Measurements from ENCODE around the gene ELAPOR1. TPM values are rescaled to one million over a fixed set of nuclear protein-coding genes. Genes with fewer than 3 reads are reported as not detected.

ELAPOR1 gene
- total RNA-seq, 2 experiments from 2014 or later, result 4.5 to 11.9 TPM

GRCh38 chr1:109089242-109090015 lies 24.5 kb upstream of the ELAPOR1 start:
- H3K4me1 Mint-ChIP-seq, result peaks cover 39% of the 10 kb centered on the region
- H3K9me3 Mint-ChIP-seq (ENCODE audit: low read depth), result no peaks in the 10 kb centered on the region
- H3K27me3 Mint-ChIP-seq, result no peaks in the 10 kb centered on the region
- H3K36me3 Mint-ChIP-seq, result peaks cover 12% of the 10 kb centered on the region
- peak overlapping the region; percentile 98 for H3K4me3 Mint-ChIP-seq
- CTCF ChIA-PET, result interaction anchor here (0.6 to 4.1 kb wide), 7 partner anchors 9 to 296 kb away, joined by 3 to 33 read pairs (median 5); partner anchors contain the start of genes ELAPOR1, TAF13 and WDR47
- ATAC-seq (no peak), DNase-seq (peak; percentile 57)
- H3K27ac Mint-ChIP-seq, result peak overlapping the region; percentile 97

- DNase-seq (peak; percentile 95), ATAC-seq (peak; percentile 96)
- Mint-ChIP-seq H3K27me3 (no peaks in the 10 kb centered on the region), H3K27ac (peak within 1 kb of the TSS; percentile 97), H3K4me3 (peak within 1 kb of the TSS; percentile 98), H3K9me3 (ENCODE audit: low read depth) (no peaks in the 10 kb centered on the region), H3K36me3 (peaks cover 19% of the 10 kb centered on the region), H3K4me1 (peaks cover 29% of the 10 kb centered on the region)
- CTCF ChIA-PET, result interaction anchor here (1.5 to 3.0 kb wide), 5 partner anchors 9 to 398 kb away, joined by 4 to 33 read pairs (median 14); partner anchors contain the start of genes ELAPOR1, PRPF38B, TAF13 and WDR47
These were observed 23.5 kb upstream of the ELAPOR1 start, which contains the start of gene TMEM167B for GRCh38 chr1:109090196-109091077. Gene TMEM167B (plus strand): TSS chr1:109090764. CDS start chr1:109090873, 109 bp downstream.

- Mint-ChIP-seq H3K27ac (peak overlapping the region; percentile 97), H3K4me1 (peaks cover 29% of the 10 kb centered on the region), H3K27me3 (no peaks in the 10 kb centered on the region), H3K9me3 (ENCODE audit: low read depth) (no peaks in the 10 kb centered on the region), H3K4me3 (peak overlapping the region; percentile 98), H3K36me3 (peaks cover 22% of the 10 kb centered on the region)
- ATAC-seq (peak; percentile 62), DNase-seq (peak; percentile 57)
- CTCF ChIA-PET, result interaction anchor here (1.1 to 3.0 kb wide), 7 partner anchors 8 to 399 kb away, joined by 3 to 33 read pairs (median 4); partner anchors contain the start of genes ELAPOR1, PRPF38B, TAF13 and WDR47
These were observed 22.7 kb upstream of the ELAPOR1 start for GRCh38 chr1:109091078-109091838.

- CTCF ChIA-PET, result interaction anchor here (1.1 to 3.0 kb wide), 6 partner anchors 8 to 399 kb away, joined by 3 to 33 read pairs (median 9); partner anchors contain the start of genes ELAPOR1, PRPF38B and TAF13
- ATAC-seq (no peak), DNase-seq (no peak)
- no peaks in the 10 kb centered on the region for H3K9me3 Mint-ChIP-seq (ENCODE audit: low read depth)
- H3K27ac Mint-ChIP-seq, result peak overlapping the region; percentile 97
- peaks cover 29% of the 10 kb centered on the region for H3K4me1 Mint-ChIP-seq
- H3K4me3 Mint-ChIP-seq, result peak overlapping the region; percentile 98
- peaks cover 23% of the 10 kb centered on the region for H3K36me3 Mint-ChIP-seq
- H3K27me3 Mint-ChIP-seq, result no peaks in the 10 kb centered on the region
These were observed 22.1 kb upstream of the ELAPOR1 start for GRCh38 chr1:109091839-109092193.

- Mint-ChIP-seq H3K36me3 (peaks cover 22% of the 10 kb centered on the region), H3K27ac (no peak overlapping the region), H3K4me3 (no peak overlapping the region), H3K4me1 (peaks cover 29% of the 10 kb centered on the region), H3K27me3 (no peaks in the 10 kb centered on the region), H3K9me3 (ENCODE audit: low read depth) (no peaks in the 10 kb centered on the region)
- CTCF ChIA-PET, result no interaction called here
- DNase-seq (no peak), ATAC-seq (no peak)
These were observed 19.5 kb upstream of the ELAPOR1 start for GRCh38 chr1:109094377-109094803.

- Mint-ChIP-seq H3K9me3 (ENCODE audit: low read depth) (no peaks in the 10 kb centered on the region), H3K27ac (no peak overlapping the region)
- CTCF ChIA-PET, result no interaction called here
These were observed 19.0 kb upstream of the ELAPOR1 start for GRCh38 chr1:109094871-109095270.

GRCh38 chr1:109095631-109096030 lies 18.3 kb upstream of the ELAPOR1 start:
- DNase-seq (no peak), ATAC-seq (no peak)
- Mint-ChIP-seq H3K9me3 (ENCODE audit: low read depth) (no peaks in the 10 kb centered on the region), H3K4me3 (no peak overlapping the region), H3K27ac (no peak overlapping the region), H3K36me3 (peaks cover 24% of the 10 kb centered on the region), H3K27me3 (no peaks in the 10 kb centered on the region), H3K4me1 (peaks cover 27% of the 10 kb centered on the region)
- CTCF ChIA-PET, result interaction anchor here (0.6 to 1.3 kb wide), 2 partner anchors 17 to 26 kb away, joined by 3 to 6 read pairs; a partner anchor contains a TSS

More at GRCh38 chr1:109094871-109095270, 19.0 kb upstream of the ELAPOR1 start:
- peaks cover 22% of the 10 kb centered on the region for H3K36me3 Mint-ChIP-seq
- no peaks in the 10 kb centered on the region for H3K27me3 Mint-ChIP-seq
- no peak for DNase-seq
- H3K4me1 Mint-ChIP-seq, result peaks cover 27% of the 10 kb centered on the region
- ATAC-seq, result no peak
- H3K4me3 Mint-ChIP-seq, result no peak overlapping the region

- no peak overlapping the region for H3K27ac Mint-ChIP-seq
- H3K36me3 Mint-ChIP-seq, result peaks cover 23% of the 10 kb centered on the region
- no peak for ATAC-seq
- peaks cover 27% of the 10 kb centered on the region for H3K4me1 Mint-ChIP-seq
- CTCF ChIA-PET, result interaction anchor here (0.6 to 1.3 kb wide), 2 partner anchors 17 to 25 kb away, joined by 3 to 6 read pairs; a partner anchor contains a TSS
- no peak overlapping the region for H3K4me3 Mint-ChIP-seq
- H3K9me3 Mint-ChIP-seq (ENCODE audit: low read depth), result no peaks in the 10 kb centered on the region
- no peak for DNase-seq
- no peaks in the 10 kb centered on the region for H3K27me3 Mint-ChIP-seq
These were observed 17.8 kb upstream of the ELAPOR1 start for GRCh38 chr1:109096120-109096519.

- Mint-ChIP-seq H3K4me3 (peak overlapping the region; percentile 96), H3K9me3 (ENCODE audit: low read depth) (no peaks in the 10 kb centered on the region), H3K27me3 (no peaks in the 10 kb centered on the region), H3K36me3 (peaks cover 20% of the 10 kb centered on the region), H3K4me1 (peaks cover 14% of the 10 kb centered on the region), H3K27ac (peak overlapping the region; percentile 93)
- DNase-seq (peak; percentile 98), ATAC-seq (peak; percentile 94)
- CTCF ChIA-PET, result interaction anchor here (0.6 to 7.4 kb wide), 30 partner anchors 9 to 448 kb away, joined by 3 to 114 read pairs (median 5); partner anchors contain the start of genes ATXN7L2, ELAPOR1, GNAI3 and PRPF38B
These were observed 13.8 kb upstream of the ELAPOR1 start for GRCh38 chr1:109099938-109100773.

GRCh38 chr1:109104364-109105151 lies 9.4 kb upstream of the ELAPOR1 start:
- H3K9me3 Mint-ChIP-seq (ENCODE audit: low read depth), result no peaks in the 10 kb centered on the region
- DNase-seq, result no peak
- CTCF ChIA-PET, result interaction anchor here (0.5 to 7.4 kb wide), 2 partner anchors 9 to 271 kb away, joined by 3 to 114 read pairs; partner anchors contain the start of gene ELAPOR1
- H3K27me3 Mint-ChIP-seq, result peaks cover 3% of the 10 kb centered on the region
- peaks cover 24% of the 10 kb centered on the region for H3K4me1 Mint-ChIP-seq
- no peak overlapping the region for H3K4me3 Mint-ChIP-seq
- H3K36me3 Mint-ChIP-seq, result peaks cover 15% of the 10 kb centered on the region
- no peak for ATAC-seq
- no peak overlapping the region for H3K27ac Mint-ChIP-seq

- Mint-ChIP-seq H3K36me3 (peaks cover 13% of the 10 kb centered on the region), H3K9me3 (ENCODE audit: low read depth) (no peaks in the 10 kb centered on the region), H3K27me3 (peaks cover 14% of the 10 kb centered on the region), H3K4me1 (peaks cover 20% of the 10 kb centered on the region), H3K27ac (no peak overlapping the region), H3K4me3 (no peak overlapping the region)
- CTCF ChIA-PET, result interaction anchor here (1.1 kb wide), 1 partner anchor 88 kb away, joined by 3 read pairs; no protein-coding TSS in a partner anchor
- DNase-seq, result no peak
- no peak for ATAC-seq
These were observed 8.0 kb upstream of the ELAPOR1 start for GRCh38 chr1:109105881-109106280.

Data from activated CD8-positive, alpha-beta memory T cell treated with anti-CD3 and anti-CD28 coated beads, Interleukin-2, amount 10 ng/mL, durations not matched to agents 7 days and 5 days (primary cell).